ENCODE data around the gene GTF3C4. TPM values are rescaled to one million over a fixed set of nuclear protein-coding genes. Genes with fewer than 3 reads are reported as not detected.

Gene GTF3C4
- total and polyA plus RNA-seq, 2 experiments from 2014 or later, result 4.9 to 13.0 TPM

GRCh38 chr9:132669319-132669697, 956 bp upstream of the GTF3C4 start:
- Histone ChIP-seq H3K9ac (peak overlapping the region; percentile 97), H3F3A (ENCODE audit: insufficient read depth) (peaks cover 29% of the 10 kb centered on the region), H3K4me1 (ENCODE audit: insufficient read depth) (peaks cover 25% of the 10 kb centered on the region), H3K36me3 (ENCODE audit: low read depth) (no peaks in the 10 kb centered on the region), H3K9me3 (ENCODE audit: low read depth) (no peaks in the 10 kb centered on the region), H3K4me2 (ENCODE audit: unreplicated experiment) (peak overlapping the region; percentile 96), H3K27me3 (replicated peaks; ENCODE audit: insufficient read depth) (no peaks in the 10 kb centered on the region), H2AFZ (peak overlapping the region; percentile 94), H3K27ac (peak overlapping the region; percentile 97), H3K4me3 (peak overlapping the region; percentile 86), H3K9me2 (ENCODE audit: insufficient read depth) (no peaks in the 10 kb centered on the region), H4K20me1 (ENCODE audit: insufficient read depth) (peaks cover 18% of the 10 kb centered on the region; the same call in 1 of the 2 replicates), H3K79me2 (ENCODE audit: insufficient read depth) (peaks cover 86% of the 10 kb centered on the region)
- TF ChIP-seq EZH2 (IDR thresholded peaks at IDR 0.05; ENCODE audit: insufficient read depth, poor library complexity, severe bottlenecking), result no peak
- no peak for TF ChIP-seq EZH2phosphoT487 (IDR thresholded peaks at IDR 0.05; ENCODE audit: insufficient read depth, low read depth)
- in situ Hi-C loops (cut with MboI), result no loop called here
- peak; percentile 82 for DNase-seq
- WGBS, 2 experiments (ENCODE audit: low coverage in 1 of 2, low lambda C conversion rate in 2 of 2, missing lambda C conversion rate in 2 of 2), result 2 to 3% methylated on average over 10 to 13 of the region's 13 CpGs

GRCh38 chr9:132669698-132670456, 387 bp upstream of the GTF3C4 start, which contains the start of gene DDX31:
DDX31 (minus strand) TSS chr9:132669983; CDS start chr9:132669934, 49 bp downstream.
- Histone ChIP-seq H3K27ac (peak within 1 kb of the TSS; percentile 97), H3K9ac (peak within 1 kb of the TSS; percentile 97), H3K9me3 (ENCODE audit: low read depth) (no peaks in the 10 kb centered on the region), H3K4me3 (peak within 1 kb of the TSS; percentile 86), H4K20me1 (ENCODE audit: insufficient read depth) (peaks cover 20% of the 10 kb centered on the region; the same call in 1 of the 2 replicates), H3K27me3 (replicated peaks; ENCODE audit: insufficient read depth) (no peaks in the 10 kb centered on the region), H3K79me2 (ENCODE audit: insufficient read depth) (peaks cover 86% of the 10 kb centered on the region), H3K4me1 (ENCODE audit: insufficient read depth) (peaks cover 25% of the 10 kb centered on the region), H3K9me2 (ENCODE audit: insufficient read depth) (no peaks in the 10 kb centered on the region), H3K36me3 (ENCODE audit: low read depth) (no peaks in the 10 kb centered on the region), H3F3A (ENCODE audit: insufficient read depth) (peaks cover 31% of the 10 kb centered on the region), H3K4me2 (ENCODE audit: unreplicated experiment) (peak within 1 kb of the TSS; percentile 96), H2AFZ (peak within 1 kb of the TSS; percentile 94)
- peak; percentile 92 for DNase-seq
- 1% methylated on average over 59 to 75 of the region's 77 CpGs for WGBS, 2 experiments (ENCODE audit: low coverage in 1 of 2, low lambda C conversion rate in 2 of 2, missing lambda C conversion rate in 2 of 2)
- TF ChIP-seq EZH2 (IDR thresholded peaks at IDR 0.05; ENCODE audit: insufficient read depth, poor library complexity, severe bottlenecking) (no peak), EZH2phosphoT487 (IDR thresholded peaks at IDR 0.05; ENCODE audit: insufficient read depth, low read depth) (no peak)
- in situ Hi-C loops (cut with MboI), result no loop called here

DNA sequence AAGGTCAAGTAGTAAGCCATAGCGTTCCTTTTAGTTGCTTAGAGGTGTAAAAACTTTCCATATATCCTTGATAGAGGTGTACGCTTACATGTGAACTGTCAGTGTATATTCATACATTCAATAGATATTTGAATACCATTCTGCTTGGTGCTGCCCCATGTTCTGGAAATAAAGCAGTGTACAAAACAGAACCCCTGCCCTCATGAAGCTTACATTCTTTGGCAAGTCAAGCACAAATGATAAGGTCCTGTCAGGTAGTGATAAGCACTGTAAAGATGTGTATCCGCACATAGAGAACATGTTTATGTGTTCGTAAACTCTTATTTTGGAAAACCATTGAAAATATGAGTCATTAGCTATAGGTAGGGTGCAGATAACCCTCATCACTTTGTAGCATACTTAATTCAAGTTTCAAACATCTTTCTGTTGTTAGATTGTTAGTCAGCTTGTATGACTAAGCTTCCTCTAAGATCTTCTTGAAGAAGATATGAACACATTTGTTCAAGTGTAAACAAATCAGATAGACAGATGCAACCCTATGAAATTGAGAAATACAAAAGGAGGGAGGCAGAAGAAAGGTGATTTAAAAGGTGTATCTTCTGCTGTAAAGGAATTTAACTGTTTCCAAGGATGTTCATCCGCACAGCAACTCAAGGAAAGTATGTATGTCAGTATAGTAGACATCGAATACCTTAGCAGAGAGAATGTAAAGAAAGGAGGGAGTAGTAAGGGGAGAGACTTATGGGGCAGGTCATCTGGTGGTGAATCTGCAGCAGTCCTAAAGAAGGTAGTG, 1.6 kb downstream of the GTF3C4 start:
- Histone ChIP-seq H3K4me2 (ENCODE audit: unreplicated experiment) (peak overlapping the region; percentile 96), H2AFZ (no peak overlapping the region), H3K4me3 (peak overlapping the region; percentile 86), H4K20me1 (ENCODE audit: insufficient read depth) (peaks cover 27% of the 10 kb centered on the region; the same call in 1 of the 2 replicates), H3K36me3 (ENCODE audit: low read depth) (no peaks in the 10 kb centered on the region), H3K9me3 (ENCODE audit: low read depth) (no peaks in the 10 kb centered on the region), H3K9me2 (ENCODE audit: insufficient read depth) (no peaks in the 10 kb centered on the region), H3K9ac (peak overlapping the region; percentile 97), H3K27ac (peak overlapping the region; percentile 97; the same call in 1 of the 2 replicates), H3K79me2 (ENCODE audit: insufficient read depth) (peaks cover 87% of the 10 kb centered on the region), H3F3A (ENCODE audit: insufficient read depth) (peaks cover 31% of the 10 kb centered on the region), H3K27me3 (replicated peaks; ENCODE audit: insufficient read depth) (no peaks in the 10 kb centered on the region), H3K4me1 (ENCODE audit: insufficient read depth) (peaks cover 29% of the 10 kb centered on the region)
- in situ Hi-C loops (cut with MboI), result no loop called here
- TF ChIP-seq EZH2 (IDR thresholded peaks at IDR 0.05; ENCODE audit: insufficient read depth, poor library complexity, severe bottlenecking), result no peak
- 96% methylated on average over 6 of the region's 6 CpGs for WGBS, 2 experiments (ENCODE audit: low coverage in 1 of 2, low lambda C conversion rate in 2 of 2, missing lambda C conversion rate in 2 of 2)
- DNase-seq, result peak; percentile 48

GRCh38 chr9:132672413-132672690, 2.1 kb downstream of the GTF3C4 start:
- Histone ChIP-seq H3K9ac (no peak overlapping the region), H3K36me3 (ENCODE audit: low read depth) (no peaks in the 10 kb centered on the region), H4K20me1 (ENCODE audit: insufficient read depth) (peaks cover 27% of the 10 kb centered on the region; the same call in 1 of the 2 replicates), H3F3A (ENCODE audit: insufficient read depth) (peaks cover 31% of the 10 kb centered on the region), H3K4me3 (peak overlapping the region; percentile 86), H2AFZ (no peak overlapping the region), H3K27ac (no peak overlapping the region), H3K9me3 (ENCODE audit: low read depth) (no peaks in the 10 kb centered on the region), H3K4me1 (ENCODE audit: insufficient read depth) (peaks cover 29% of the 10 kb centered on the region), H3K4me2 (ENCODE audit: unreplicated experiment) (peak overlapping the region; percentile 96), H3K9me2 (ENCODE audit: insufficient read depth) (no peaks in the 10 kb centered on the region), H3K79me2 (ENCODE audit: insufficient read depth) (peaks cover 87% of the 10 kb centered on the region), H3K27me3 (replicated peaks; ENCODE audit: insufficient read depth) (no peaks in the 10 kb centered on the region)
- no peak for TF ChIP-seq EZH2phosphoT487 (IDR thresholded peaks at IDR 0.05; ENCODE audit: insufficient read depth, low read depth)
- TF ChIP-seq EZH2 (IDR thresholded peaks at IDR 0.05; ENCODE audit: insufficient read depth, poor library complexity, severe bottlenecking), result no peak
- WGBS, 2 experiments (ENCODE audit: low coverage in 1 of 2, low lambda C conversion rate in 2 of 2, missing lambda C conversion rate in 2 of 2), result 52 to 61% methylated on average over 5 of the region's 5 CpGs
- DNase-seq, result no peak
- in situ Hi-C loops (cut with MboI), result no loop called here

Data from GM23248 (cell line).